Upper lobe of left lung (tissue), 6 donors: ENCODE measurements around the gene ACD. TPM values are rescaled to one million over a fixed set of nuclear protein-coding genes. Genes with fewer than 3 reads are reported as not detected.

ENCODE experiments used
- ATAC-seq, 2 donors: fragments of 200-7000 bp; cut with Tn5 transposase; one replicate each; pipeline ENCODE4 v1.9.1; 2022; ENCODE audit warnings: mild to moderate bottlenecking in 2 of 2, moderate library complexity in 2 of 2; ENCODE audit not compliant: low FRiP score in 2 of 2
- DNase-seq, 2 donors: peaks; one replicate each; pipeline ENCODE4 v3.0.0-alpha.2; 2019 to 2020
- H3K27ac ChIP-seq, 4 donors: fragments of 200-600 bp; sonication (generic); one replicate each; pipeline ENCODE4 v1.5.1; 2016 to 2019
- H3K27me3 ChIP-seq, 4 donors: fragments of 200-600 bp; sonication (generic); one replicate each; pipeline ENCODE4 v1.5.1; 2017 to 2019
- H3K36me3 ChIP-seq, 4 donors: fragments of 200-600 bp; sonication (generic); one replicate each; pipeline ENCODE4 v1.5.1; 2016 to 2019
- H3K4me1 ChIP-seq, 4 donors: fragments of 200-600 bp; sonication (generic); one replicate each; pipeline ENCODE4 v1.5.1; 2018 to 2019
- H3K4me3 ChIP-seq, 4 donors: fragments of 200-600 bp; sonication (generic); one replicate each; pipeline ENCODE4 v1.5.1; 2017 to 2019; ENCODE audit warnings: mild to moderate bottlenecking in 2 of 4, moderate library complexity in 1 of 4
- H3K9me3 ChIP-seq, 4 donors: fragments of 200-600 bp; sonication (generic); one replicate each; pipeline ENCODE4 v1.5.1; 2018 to 2019
- CTCF ChIP-seq, 6 experiments: fragments of 450-650 bp in 4 of 6; fragments of 200-600 bp in 2 of 6; sonication (generic) in 2 of 6; IDR thresholded peaks; one replicate each; pipeline ENCODE4 v1.5.1; 2016 to 2019; ENCODE audit warnings: antibody characterized with exemption in 6 of 6
- EP300 ChIP-seq, 4 donors: sonication (generic); formaldehyde crosslinking; IDR thresholded peaks; one replicate each; pipeline ENCODE4 v1.5.1; 2017; ENCODE audit warnings: antibody characterized with exemption in 4 of 4, control low read depth in 2 of 4
- POLR2A ChIP-seq, 4 donors: fragments of 450-650 bp; IDR thresholded peaks; one replicate each; pipeline ENCODE4 v1.5.1; 2016 to 2017; ENCODE audit warnings: antibody characterized with exemption in 4 of 4, mild to moderate bottlenecking in 2 of 4
- POLR2AphosphoS5 ChIP-seq, 2 donors: sonication (generic); formaldehyde crosslinking; IDR thresholded peaks; one replicate each; pipeline ENCODE4 v1.5.1; 2017; ENCODE audit warnings: antibody characterized with exemption in 2 of 2
- WGBS, 2 donors: methylation state at CpG; one replicate each; pipeline ENCODE4 v1.1.5; 2017 to 2018; 5-methylcytosine and 5-hydroxymethylcytosine counted together
- total RNA-seq, 6 donors: library from RNA; depleted of rRNA in 4 of 6; stranded (reverse); fragments of >200 nt in 4 of 6; gene quantifications; one replicate each; pipeline versions ENCODE4 v1.1.0 to v1.2.1, GENCODE V29; 2016 to 2021
- donor health status: DM: no; HTN: no; CAD: no; lungs with moderate emphysema.
- donor health status: DM: no; HTN: yes; CAD: no; lungs with severe emphysema.

The ACD gene
- total RNA-seq, 6 donors from 2014 or later, result 15.8 to 25.1 (median 18.8) TPM

GRCh38 chr16:67652578-67653127 is 7.4 kb downstream of the ACD start:
- Histone ChIP-seq H3K36me3 (peaks cover 0 to 10% (median 7%) of the 10 kb centered on the region in 4 donors), H3K4me1 (peaks cover 10 to 15% (median 14%) of the 10 kb centered on the region in 4 donors), H3K4me3 (peak overlapping the region in 3 of 4 donors; percentile 38 to 44 (median 39)), H3K9me3 (no peaks in the 10 kb centered on the region), H3K27ac (no peak overlapping the region), H3K27me3 (peaks cover 0 to 24% (median 11%) of the 10 kb centered on the region in 4 donors)
- TF ChIP-seq EP300 (IDR thresholded peaks at IDR 0.05) (no peak), CTCF (IDR thresholded peaks at IDR 0.05) (no peak)
- whole genome bisulfite sequencing, 2 donors, result 50 to 55% methylated on average over 8 to 43 of the region's 59 CpGs
- peak in 1 of 2 donors; percentile 47 for ATAC-seq
- peak in 1 of 2 donors; percentile 87 for DNase-seq

- Histone ChIP-seq H3K4me3 (no peak overlapping the region), H3K27ac (no peak overlapping the region), H3K36me3 (peaks cover 0 to 4% (median under 1%) of the 10 kb centered on the region in 4 donors), H3K4me1 (peaks cover 10 to 15% (median 14%) of the 10 kb centered on the region in 4 donors), H3K9me3 (no peaks in the 10 kb centered on the region), H3K27me3 (peaks cover 0 to 24% (median 11%) of the 10 kb centered on the region in 4 donors)
- DNase-seq, result no peak
- no peak for ATAC-seq
- TF ChIP-seq POLR2AphosphoS5 (IDR thresholded peaks at IDR 0.05) (no peak), EP300 (IDR thresholded peaks at IDR 0.05) (no peak), CTCF (IDR thresholded peaks at IDR 0.05) (no peak), POLR2A (IDR thresholded peaks at IDR 0.05) (no peak)
- 97% methylated on average over 4 of the region's 4 CpGs; no CpG with 5 or more reads in 1 of the 2 donors for WGBS, 2 donors
These were observed 8.2 kb downstream of the ACD start for GRCh38 chr16:67651847-67652246.

GRCh38 chr16:67651039-67651438 is 9.0 kb downstream of the ACD start:
- no peak for TF ChIP-seq POLR2AphosphoS5 (IDR thresholded peaks at IDR 0.05)
- TF ChIP-seq POLR2A (IDR thresholded peaks at IDR 0.05), result no peak
- TF ChIP-seq EP300 (IDR thresholded peaks at IDR 0.05), result no peak
- TF ChIP-seq CTCF (IDR thresholded peaks at IDR 0.05), result no peak
- Histone ChIP-seq H3K36me3 (no peaks in the 10 kb centered on the region), H3K4me1 (peaks cover 10 to 15% (median 14%) of the 10 kb centered on the region in 4 donors), H3K27ac (no peak overlapping the region), H3K27me3 (peaks cover 0 to 24% (median 11%) of the 10 kb centered on the region in 4 donors), H3K9me3 (no peaks in the 10 kb centered on the region), H3K4me3 (no peak overlapping the region)
- DNase-seq, result no peak
- WGBS, 2 donors, result 86 to 89% methylated on average over 3 to 7 of the region's 7 CpGs
- ATAC-seq, result no peak

- Histone ChIP-seq H3K4me1 (peaks cover 15 to 21% (median 17%) of the 10 kb centered on the region in 4 donors), H3K27ac (no peak overlapping the region), H3K9me3 (no peaks in the 10 kb centered on the region), H3K27me3 (peaks cover 0 to 26% (median 13%) of the 10 kb centered on the region in 4 donors), H3K36me3 (no peaks in the 10 kb centered on the region), H3K4me3 (no peak overlapping the region)
- ATAC-seq (no peak), DNase-seq (no peak)
- TF ChIP-seq CTCF (IDR thresholded peaks at IDR 0.05), result no peak
- no peak for TF ChIP-seq POLR2AphosphoS5 (IDR thresholded peaks at IDR 0.05)
- no peak for TF ChIP-seq EP300 (IDR thresholded peaks at IDR 0.05)
- WGBS, 2 donors, result 86 to 89% methylated on average over 8 of the region's 8 CpGs
These were observed 10.0 kb downstream of the ACD start for GRCh38 chr16:67650023-67650422.

- DNase-seq, result peak in 1 of 2 donors; percentile 85
- WGBS, 2 donors, result 58 to 64% methylated on average over 21 to 34 of the region's 34 CpGs
- ATAC-seq, result peak in 1 of 2 donors; percentile 34
These were observed 10.5 kb downstream of the ACD start for GRCh38 chr16:67649494-67649931.

More at GRCh38 chr16:67649494-67649931, 10.5 kb downstream of the ACD start:
- Histone ChIP-seq H3K27me3 (peaks cover 0 to 28% (median 14%) of the 10 kb centered on the region in 4 donors), H3K27ac (no peak overlapping the region), H3K4me3 (no peak overlapping the region), H3K36me3 (no peaks in the 10 kb centered on the region), H3K4me1 (peaks cover 20 to 26% (median 22%) of the 10 kb centered on the region in 4 donors), H3K9me3 (no peaks in the 10 kb centered on the region)
- TF ChIP-seq POLR2AphosphoS5 (IDR thresholded peaks at IDR 0.05) (no peak), CTCF (IDR thresholded peaks at IDR 0.05) (no peak), EP300 (IDR thresholded peaks at IDR 0.05) (no peak), POLR2A (IDR thresholded peaks at IDR 0.05) (no peak)
